GM18508 (cell line): ENCODE data around the gene RBP7.
"Not testable (repeated sequence)": the region's sequence is repeated elsewhere in the genome, so short reads cannot be mapped to it uniquely, and the experiment has no call there.

Experiments
- ATAC-seq: cut with Tn5 transposase; IDR thresholded peaks from one replicate; pipeline ENCODE4 v1.9.1; 2021; ENCODE audit warnings: moderate number of reproducible peaks; ENCODE audit not compliant: insufficient read depth, unreplicated experiment

RBP7 gene

GRCh38 chr1:9996624-9997582 is at the start of gene RBP7:
Gene RBP7, plus strand, starts transcription at chr1:9997228. Its CDS starts 31 bp downstream, at chr1:9997259.
- no peak for ATAC-seq

DNA sequence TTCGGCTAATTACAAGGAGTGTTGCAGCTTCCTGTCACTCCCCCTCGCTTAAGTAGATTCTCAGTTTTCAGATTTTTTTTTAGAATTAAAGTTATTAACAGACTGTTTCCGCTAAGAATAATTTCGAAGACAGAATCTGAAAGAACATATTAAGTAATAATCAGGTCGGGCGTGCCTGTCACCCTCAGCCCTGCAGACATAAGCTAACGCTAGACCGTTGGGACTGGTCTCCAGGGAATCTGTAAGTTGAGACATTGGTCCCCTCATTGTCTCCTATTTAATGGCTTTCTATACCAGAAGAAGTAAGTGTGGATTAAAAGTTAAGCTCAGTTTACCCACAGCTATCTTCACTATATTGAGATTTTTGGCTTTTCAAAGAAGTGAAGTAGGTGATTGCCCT is 39.3 kb upstream of the RBP7 start:
- ATAC-seq, result no peak

DNA sequence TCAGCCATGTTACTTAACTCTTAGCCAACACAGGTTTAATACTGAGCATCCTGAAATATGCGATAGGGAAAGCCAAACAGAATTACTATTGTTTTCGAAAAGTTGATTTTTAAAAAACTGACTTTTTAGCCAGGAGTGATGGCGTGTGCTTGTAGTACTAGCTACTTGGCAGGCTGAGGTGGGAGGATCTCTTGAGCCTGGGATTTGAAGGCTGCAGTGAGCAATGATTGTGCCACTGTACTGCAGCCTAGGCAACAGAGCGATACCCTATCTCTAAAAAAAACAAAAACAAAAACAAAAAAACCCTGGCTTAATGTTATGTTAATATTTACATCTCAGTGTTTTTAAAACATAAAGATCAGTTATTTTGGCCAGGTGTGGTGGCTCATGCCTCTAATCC is 37.0 kb upstream of the RBP7 start:
- ATAC-seq, result no peak

GRCh38 chr1:9960706-9961562 is 36.1 kb upstream of the RBP7 start:
- ATAC-seq, result no peak

DNA sequence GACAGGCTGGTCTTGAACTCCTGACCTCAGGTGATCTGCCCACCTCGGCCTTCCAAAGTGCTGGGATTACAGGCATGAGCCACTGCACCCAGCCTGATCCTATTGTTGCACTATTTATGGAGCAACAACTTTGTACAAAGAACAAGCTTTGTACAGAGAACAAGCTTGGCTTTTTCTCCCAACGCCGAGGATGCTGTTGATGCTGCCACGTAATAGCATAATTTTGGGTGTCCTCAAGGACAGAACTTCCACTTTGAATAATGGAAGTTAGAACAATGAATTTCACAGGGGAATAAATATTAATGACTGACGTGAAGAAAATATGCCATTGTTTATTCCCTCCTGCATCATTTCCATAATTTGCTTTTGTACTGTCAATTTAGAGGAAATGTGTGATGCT is 12.8 kb upstream of the RBP7 start:
- no peak for ATAC-seq

DNA sequence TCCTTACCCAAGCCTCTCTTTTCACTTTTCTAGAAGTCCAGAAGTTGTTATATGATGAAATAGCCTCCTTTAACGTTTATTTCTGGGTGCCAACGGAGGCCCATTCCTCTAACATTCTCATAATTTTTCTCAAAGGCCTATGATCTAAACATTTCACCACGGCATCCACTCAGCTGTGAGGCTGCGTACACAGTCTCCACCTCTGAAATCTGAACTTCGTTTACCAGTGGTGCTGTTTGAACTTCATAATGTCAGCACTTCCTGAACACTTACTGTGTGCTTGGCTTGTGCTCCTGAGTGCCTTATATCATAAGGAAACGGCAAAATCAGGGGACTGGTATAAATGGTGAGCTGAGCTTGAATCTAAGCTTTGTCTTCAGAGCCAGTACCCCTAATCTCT is 12.0 kb upstream of the RBP7 start:
- ATAC-seq, result no peak

DNA sequence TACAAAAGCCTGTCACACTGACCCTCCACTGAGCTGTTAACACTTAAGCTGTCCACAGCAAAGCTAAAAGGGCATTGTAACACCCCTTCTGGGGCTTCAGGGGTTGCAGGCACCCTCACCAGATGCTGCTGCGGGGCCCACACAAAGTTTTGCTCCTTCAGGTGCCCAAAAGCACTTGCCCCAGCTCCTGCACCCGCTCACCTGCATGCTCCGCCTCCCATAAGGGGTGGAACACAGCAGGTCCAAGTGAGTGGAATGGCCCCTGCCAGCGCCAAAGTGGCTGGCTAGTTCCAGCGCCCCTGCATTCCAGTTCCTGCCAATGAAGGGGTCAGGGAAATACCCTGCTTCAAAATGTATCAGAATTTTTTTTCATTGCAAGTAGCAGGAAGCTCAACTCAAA is 7.3 kb upstream of the RBP7 start:
- no peak for ATAC-seq

- ATAC-seq, result no peak
These were observed 6.1 kb upstream of the RBP7 start for GRCh38 chr1:9990944-9991343.

GRCh38 chr1:9992910-9993309 is 4.1 kb upstream of the RBP7 start:
- no peak for ATAC-seq

GRCh38 chr1:9993561-9994075 is 3.4 kb upstream of the RBP7 start:
- no peak for ATAC-seq

DNA sequence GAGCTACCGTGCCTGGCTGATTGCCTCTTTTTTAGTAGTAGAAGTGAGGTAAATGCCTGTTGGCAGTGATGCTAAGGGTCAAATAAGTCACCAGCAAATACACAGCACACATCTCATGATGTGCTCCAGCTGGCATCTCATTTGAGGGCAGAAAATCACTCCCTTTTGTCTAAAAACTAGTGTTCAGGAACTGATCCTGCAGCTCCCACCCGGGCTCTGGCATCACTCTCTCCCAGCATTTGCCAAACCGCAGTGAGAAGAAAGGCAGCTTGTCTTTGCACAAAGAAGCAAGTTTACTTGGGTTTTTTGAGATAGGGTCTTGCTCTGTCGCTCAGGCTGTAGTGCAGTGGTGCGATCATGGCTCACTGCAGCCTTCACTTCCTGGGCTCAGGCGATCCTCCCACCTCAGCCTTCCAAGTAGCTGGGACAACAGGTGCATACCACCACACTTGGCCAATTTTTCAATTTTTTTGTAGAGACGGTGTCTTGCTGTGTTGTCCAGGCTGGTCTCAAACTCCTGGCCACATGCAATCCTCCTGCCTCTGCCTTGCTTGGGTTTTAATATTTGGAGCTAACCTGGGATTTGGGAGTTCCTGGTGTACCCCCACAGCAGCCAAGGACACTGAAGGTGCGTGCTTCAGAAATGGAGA is 4.1 kb downstream of the RBP7 start:
- ATAC-seq, result no peak

DNA sequence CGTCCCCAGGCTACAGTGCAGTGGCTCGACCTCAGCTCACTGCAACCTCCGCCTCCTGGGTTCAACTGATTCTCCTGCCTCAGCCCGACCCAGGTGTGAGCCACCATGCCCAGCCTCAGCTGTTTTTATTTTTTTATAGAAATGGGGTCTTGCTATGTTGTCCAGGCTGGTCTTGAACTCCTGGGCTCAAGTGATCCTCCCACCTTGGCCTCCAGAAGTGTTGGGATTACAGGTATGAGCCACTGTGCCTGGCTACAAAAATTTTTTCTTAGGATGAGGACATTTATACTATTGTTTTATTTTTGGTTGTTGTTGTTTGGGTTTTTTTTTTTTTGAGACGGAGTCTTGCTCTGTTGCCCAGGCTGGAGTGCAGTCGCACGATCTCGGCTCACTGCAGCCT is 8.2 kb downstream of the RBP7 start:
- ATAC-seq, result not testable (repeated sequence)

GRCh38 chr1:10007169-10007568 is 10.1 kb downstream of the RBP7 start:
- no peak for ATAC-seq

GRCh38 chr1:10014016-10014415 is 17.0 kb downstream of the RBP7 start:
- ATAC-seq, result no peak

DNA sequence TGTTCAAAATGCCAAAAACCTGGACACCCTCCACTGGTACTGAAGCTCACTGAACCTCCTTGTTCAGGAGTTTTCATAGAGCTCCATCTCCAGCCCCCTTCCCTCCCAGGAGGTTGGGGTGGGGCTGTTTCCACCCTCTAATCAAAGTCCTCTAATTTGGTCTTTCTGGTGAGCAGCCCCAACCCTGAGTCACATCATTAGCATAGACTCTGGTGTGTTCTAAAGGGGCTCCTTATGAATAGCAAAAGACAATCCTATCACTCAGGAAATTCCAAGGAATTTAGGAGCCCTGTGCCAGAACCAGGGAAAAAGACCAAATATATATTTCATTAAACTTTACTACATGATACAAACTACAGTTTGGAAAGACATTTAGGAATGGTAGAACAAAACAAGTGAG is 22.5 kb downstream of the RBP7 start:
- no peak for ATAC-seq

DNA sequence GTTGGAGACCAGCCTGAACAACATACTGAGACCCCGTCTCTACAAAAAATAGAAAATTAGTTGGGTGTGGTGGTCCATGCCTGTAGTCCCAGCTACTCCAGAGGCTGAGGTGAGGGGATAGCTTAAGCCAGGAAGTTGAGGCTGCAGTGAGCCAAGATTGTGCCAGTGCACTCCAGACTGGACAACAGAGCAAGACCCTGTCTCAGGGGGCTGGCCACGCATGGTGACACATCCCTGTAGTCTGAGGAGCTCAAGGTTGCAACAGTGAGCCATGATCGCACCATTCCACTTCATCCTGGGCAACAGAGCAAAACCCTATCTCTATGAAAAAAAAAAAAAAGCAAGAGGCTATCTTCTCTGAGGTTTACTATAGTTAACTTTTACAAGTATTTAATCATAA is 23.1 kb downstream of the RBP7 start:
- no peak for ATAC-seq

GRCh38 chr1:10020678-10021077 is 23.6 kb downstream of the RBP7 start:
- not testable (repeated sequence) for ATAC-seq

- not testable (repeated sequence) for ATAC-seq
These were observed 25.0 kb downstream of the RBP7 start for GRCh38 chr1:10021992-10022391.

DNA sequence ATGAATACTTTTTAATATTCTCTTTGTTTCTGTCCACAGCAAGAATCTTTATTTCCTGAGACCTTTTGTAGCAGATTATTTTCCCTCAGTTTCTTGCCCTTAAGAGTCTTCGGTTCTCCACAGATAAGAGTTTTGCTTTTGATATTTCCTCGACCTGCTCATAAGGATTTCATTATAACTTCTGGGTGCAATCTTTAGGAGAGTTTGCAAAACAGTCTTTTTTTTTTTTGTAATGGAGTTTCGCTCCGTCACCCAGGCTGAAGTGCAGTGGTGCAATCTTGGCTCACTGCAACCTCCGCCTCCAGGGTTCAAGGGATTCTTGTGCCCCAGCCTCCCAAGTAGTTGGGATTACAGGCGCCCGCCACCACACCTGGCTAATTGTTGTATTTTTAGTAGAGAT is 25.6 kb downstream of the RBP7 start:
- ATAC-seq, result no peak

GRCh38 chr1:10025354-10025753 is 28.3 kb downstream of the RBP7 start:
- no peak for ATAC-seq

DNA sequence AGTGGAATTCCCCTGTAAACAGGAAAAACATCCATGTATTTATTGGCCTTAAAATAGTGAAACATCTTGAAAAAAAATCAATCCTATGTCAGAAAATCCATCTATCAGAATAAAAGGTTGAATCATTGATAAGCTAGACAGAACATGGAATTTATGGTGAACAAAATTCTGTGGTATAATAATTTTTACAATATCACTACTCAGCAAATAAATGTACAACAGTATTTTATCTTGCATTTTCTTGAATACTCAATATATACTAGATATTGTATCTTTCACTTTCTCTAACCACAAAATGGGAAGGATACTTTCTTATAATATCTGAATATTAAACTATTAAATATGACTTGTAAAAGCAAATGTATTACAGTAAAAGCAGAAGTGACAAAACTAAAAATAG is 30.0 kb downstream of the RBP7 start:
- ATAC-seq, result no peak
